ENCODE measurements around the gene BBS9. TPM values are rescaled to one million over a fixed set of nuclear protein-coding genes. Genes with fewer than 3 reads are reported as not detected.

Gene BBS9
- total and polyA plus RNA-seq, 2 experiments from 2014 or later: 27.2 to 66.1 TPM

- TF ChIP-seq ETS1 (IDR thresholded peaks at IDR 0.05) (no peak), REST (IDR thresholded peaks at IDR 0.05; ENCODE audit: unreplicated experiment) (no peak), CREB1 (CRISPR knock-in tag; IDR thresholded peaks at IDR 0.05; ENCODE audit: low read depth) (no peak), CTCF (conservative IDR thresholded peaks at IDR 0.05; ENCODE audit: low read depth in 2 of 2) (no peak), EZH2 (IDR thresholded peaks at IDR 0.05; ENCODE audit: low read depth, unreplicated experiment) (no peak), ZNF331 (CRISPR knock-in tag; IDR thresholded peaks at IDR 0.05; ENCODE audit: low read depth) (no peak), ZNF114 (CRISPR knock-in tag; IDR thresholded peaks at IDR 0.05) (no peak)
Measured at GRCh38 chr7:33221390-33221789, 92.0 kb downstream of the BBS9 start (continued).

GRCh38 chr7:33232632-33233145 lies 103.3 kb downstream of the BBS9 start:
- no peak overlapping the region for H3K27ac Mint-ChIP-seq
- H3K27ac ChIP-seq (ENCODE audit: low read depth): no peak overlapping the region
- no peak for TF ChIP-seq CREB1 (CRISPR knock-in tag; IDR thresholded peaks at IDR 0.05; ENCODE audit: low read depth)
- no peak for TF ChIP-seq ZNF331 (CRISPR knock-in tag; IDR thresholded peaks at IDR 0.05; ENCODE audit: low read depth)
- no peak for TF ChIP-seq CTCF (conservative IDR thresholded peaks at IDR 0.05; ENCODE audit: low read depth in 2 of 2)
- TF ChIP-seq EZH2 (IDR thresholded peaks at IDR 0.05; ENCODE audit: low read depth, unreplicated experiment): no peak
- no peak for TF ChIP-seq EZH2phosphoT487 (IDR thresholded peaks at IDR 0.05; ENCODE audit: unreplicated experiment)
- no peak for TF ChIP-seq ETS1 (IDR thresholded peaks at IDR 0.05)
- TF ChIP-seq JUNB (IDR thresholded peaks at IDR 0.05; ENCODE audit: unreplicated experiment): no peak
- no peak for TF ChIP-seq STAT1 (IDR thresholded peaks at IDR 0.05; ENCODE audit: unreplicated experiment)
- TF ChIP-seq REST (IDR thresholded peaks at IDR 0.05; ENCODE audit: unreplicated experiment): no peak
- TF ChIP-seq NANOG (IDR thresholded peaks at IDR 0.05; ENCODE audit: borderline replicate concordance): no peak
- TF ChIP-seq POLR2AphosphoS5 (IDR thresholded peaks at IDR 0.05; ENCODE audit: low read depth): no peak

More at GRCh38 chr7:33232632-33233145, 103.3 kb downstream of the BBS9 start:
- Histone ChIP-seq H3F3A (replicated peaks; ENCODE audit: low read depth) (no peaks in the 10 kb centered on the region), H3K9me2 (ENCODE audit: insufficient read depth) (no peaks in the 10 kb centered on the region), H3K27me3 (ENCODE audit: insufficient read depth) (no peaks in the 10 kb centered on the region), H2AFZ (no peak overlapping the region), H3K79me2 (replicated peaks; ENCODE audit: insufficient read depth) (no peaks in the 10 kb centered on the region), H4K20me1 (replicated peaks; ENCODE audit: insufficient read depth) (no peaks in the 10 kb centered on the region), H3K36me3 (ENCODE audit: insufficient read depth) (no peaks in the 10 kb centered on the region), H3K4me3 (no peak overlapping the region), H3K4me2 (no peak overlapping the region), H3K4me1 (ENCODE audit: insufficient read depth) (no peaks in the 10 kb centered on the region)
- DNase-seq (ENCODE audit: low spot score): no peak
- no peaks in the 10 kb centered on the region for H3K36me3 Mint-ChIP-seq (ENCODE audit: low read depth)
- H3K4me3 Mint-ChIP-seq: no peak overlapping the region
- no peaks in the 10 kb centered on the region for H3K9me3 Mint-ChIP-seq
- H3K4me1 Mint-ChIP-seq: no peaks in the 10 kb centered on the region
- H3K27me3 Mint-ChIP-seq (ENCODE audit: insufficient read depth, low read depth, poor library complexity): no peaks in the 10 kb centered on the region
- ATAC-seq: no peak

All from GM23338 (cell line).